HCT116 (cell line): ENCODE results near the gene SHROOM3. TPM values are rescaled to one million over a fixed set of nuclear protein-coding genes. Genes with fewer than 3 reads are reported as not detected.

Experiments
- ATAC-seq: fragments of 200-7000 bp; cut with Tn5 transposase; 2 replicates; pipeline ENCODE4 v1.9.1; 2020; ENCODE audit warnings: mild to moderate bottlenecking, moderate library complexity
- BruUV-seq: library from RNA; stranded (reverse); fragments of 400-500 nt; replicated peaks from 2 replicates; lab custom pipeline; 2021; lab: Mats Ljungman, UMichigan
- CTCF ChIA-PET: fragments of 300-600 bp; sonication (Branson Sonifier 250); formaldehyde crosslinking; loops from one replicate; lab custom pipeline; 2021; ENCODE audit warnings: antibody characterized with exemption; lab: Charles Lee
- POLR2A ChIA-PET: fragments of 300-600, 350-600 bp; sonication (Branson Sonifier 250); formaldehyde crosslinking; loops from one replicate; lab custom pipeline; 2021; ENCODE audit warnings: antibody characterized with exemption; lab: Charles Lee
- RAD21 ChIA-PET, 2 experiments: fragments of 300-600 bp; sonication (Branson Sonifier 250); formaldehyde crosslinking; loops; one replicate each; lab custom pipeline; 2023; ENCODE audit warnings: low total read pairs in 2 of 2; ENCODE audit not compliant: uncharacterized antibody in 2 of 2, unreplicated experiment in 2 of 2, low non-redundant PET in 1 of 2; lab: Charles Lee
- DNase-seq: peaks from one replicate; pipeline ENCODE4 v3.0.0-alpha.2; 2010; ENCODE audit warnings: low read depth, low spot score
- H2AFZ ChIP-seq: fragments of 200-600 bp; shearing (Covaris generic), sonication (generic); 2 replicates; pipeline ENCODE4 v1.6.1; 2017; ENCODE audit warnings: low read depth, mixed run types, mixed read lengths, antibody characterized with exemption, low read length; ENCODE audit not compliant: poor library complexity, severe bottlenecking
- H3K27ac ChIP-seq: 2 replicates; pipeline ENCODE4 v1.5.1; 2012; ENCODE audit warnings: low read depth, low read length
- H3K27me3 ChIP-seq: fragments of 200-600 bp; sonication (generic); 2 replicates; pipeline ENCODE4 v1.6.1; 2016; ENCODE audit warnings: mixed run types, low read length, mixed read lengths; ENCODE audit not compliant: insufficient read depth
- H3K36me3 ChIP-seq, 2 experiments: fragments of 200-500 bp in 1 of 2; fragments of 200-600 bp in 1 of 2; sonication (Bioruptor generic) in 1 of 2; sonication (generic) in 1 of 2; 2 replicates each; pipeline versions ENCODE4 v1.5.1 to v1.6.1; 2014 to 2016; ENCODE audit warnings: low read length in 2 of 2, inconsistent platforms in 1 of 2, mixed read lengths in 1 of 2, mixed run types in 1 of 2; ENCODE audit not compliant: insufficient read depth in 2 of 2, control insufficient read depth in 1 of 2
- H3K4me1 ChIP-seq, 2 experiments: fragments of 200-600 bp in 1 of 2; sonication (generic) in 1 of 2; 2 replicates each; pipeline versions ENCODE4 v1.5.1 to v1.6.1; 2012 to 2017; ENCODE audit warnings: low read length in 2 of 2, inconsistent platforms in 1 of 2, mild to moderate bottlenecking in 1 of 2, mixed read lengths in 1 of 2, mixed run types in 1 of 2, moderate library complexity in 1 of 2; ENCODE audit not compliant: insufficient read depth in 2 of 2, control insufficient read depth in 1 of 2
- H3K4me2 ChIP-seq: fragments of 200-600 bp; sonication (generic); 2 replicates; pipeline ENCODE4 v1.6.1; 2017; ENCODE audit warnings: mixed run types, low read length, mixed read lengths
- H3K4me3 ChIP-seq, 2 experiments: fragments of 200-600 bp in 1 of 2; sonication (generic) in 1 of 2; replicated peaks in 1 of 2; 2 replicates each; pipeline ENCODE4 v1.5.1; 2011 to 2016; ENCODE audit warnings: low read length in 2 of 2, control low read depth in 1 of 2, low read depth in 1 of 2, mild to moderate bottlenecking in 1 of 2, mixed read lengths in 1 of 2, mixed run types in 1 of 2
- H3K79me2 ChIP-seq: fragments of 200-600 bp; sonication (generic); 2 replicates; pipeline ENCODE4 v1.6.1; 2017; ENCODE audit warnings: mild to moderate bottlenecking, mixed run types, low read length, moderate library complexity, mixed read lengths; ENCODE audit not compliant: insufficient read depth
- H3K9ac ChIP-seq: fragments of 200-600 bp; sonication (generic); 2 replicates; pipeline ENCODE4 v1.6.1; 2016; ENCODE audit warnings: low read length, mixed read lengths
- H3K9me2 ChIP-seq: fragments of 200-600 bp; sonication (generic), shearing (Covaris generic); 2 replicates; pipeline ENCODE4 v1.6.1; 2017; ENCODE audit warnings: mixed run types, mild to moderate bottlenecking, moderate library complexity; ENCODE audit not compliant: insufficient read depth
- H3K9me3 ChIP-seq, 2 experiments: fragments of 200-500 bp in 1 of 2; fragments of 200-600 bp in 1 of 2; sonication (Bioruptor generic) in 1 of 2; sonication (generic) in 1 of 2; 2 replicates each; pipeline ENCODE4 v1.6.1; 2014 to 2017; ENCODE audit warnings: low read length in 2 of 2, mixed read lengths in 2 of 2, inconsistent platforms in 1 of 2, low read depth in 1 of 2, mild to moderate bottlenecking in 1 of 2, mixed run types in 1 of 2, moderate library complexity in 1 of 2; ENCODE audit not compliant: control insufficient read depth in 1 of 2, insufficient read depth in 1 of 2
- H4K20me1 ChIP-seq: fragments of 200-600 bp; sonication (generic), shearing (Covaris generic); 2 replicates; pipeline ENCODE4 v1.6.1; 2017; ENCODE audit warnings: mixed run types, mild to moderate bottlenecking, moderate library complexity; ENCODE audit not compliant: insufficient read depth
- CBX3 ChIP-seq: IDR thresholded peaks from 2 replicates; pipeline ENCODE4 v1.6.1; 2012; ENCODE audit warnings: low read depth
- EGR1 ChIP-seq: IDR thresholded peaks from 2 replicates; pipeline ENCODE4 v1.6.1; 2012; ENCODE audit warnings: low read depth
- EZH2 ChIP-seq: fragments of 200-600 bp; sonication (generic); IDR thresholded peaks from 2 replicates; pipeline ENCODE4 v1.6.1; 2017; ENCODE audit warnings: antibody characterized with exemption, mixed run types
- EZH2phosphoT487 ChIP-seq: fragments of 200-600 bp; IDR thresholded peaks from 2 replicates; pipeline ENCODE4 v1.6.1; 2018; ENCODE audit warnings: antibody characterized with exemption, borderline replicate concordance
- FOSL1 ChIP-seq: IDR thresholded peaks from 2 replicates; pipeline ENCODE4 v1.6.1; 2012; ENCODE audit warnings: low read depth
- POLR2AphosphoS5 ChIP-seq: IDR thresholded peaks from 2 replicates; pipeline ENCODE4 v1.6.1; 2011; ENCODE audit warnings: mild to moderate bottlenecking, low read depth, low read length, moderate library complexity
- RAD21 ChIP-seq: IDR thresholded peaks from 2 replicates; pipeline ENCODE4 v1.6.1; 2012; ENCODE audit warnings: low read depth, mild to moderate bottlenecking
- REST ChIP-seq: IDR thresholded peaks from 2 replicates; pipeline ENCODE4 v1.6.1; 2012; ENCODE audit warnings: low read depth
- SIN3A ChIP-seq: IDR thresholded peaks from 2 replicates; pipeline ENCODE4 v1.6.1; 2012; ENCODE audit warnings: low read depth
- SP1 ChIP-seq: IDR thresholded peaks from 2 replicates; pipeline ENCODE4 v1.6.1; 2012; ENCODE audit warnings: low read depth
- TCF7L2 ChIP-seq: IDR thresholded peaks from 2 replicates; pipeline ENCODE4 v1.7.0; 2011; ENCODE audit warnings: borderline replicate concordance, inconsistent platforms; ENCODE audit not compliant: insufficient read depth, insufficient read length; ENCODE audit errors: extremely low read depth
- YY1 ChIP-seq: IDR thresholded peaks from 2 replicates; pipeline ENCODE4 v1.6.1; 2011; ENCODE audit warnings: low read length, low read depth, moderate library complexity, mild to moderate bottlenecking; ENCODE audit not compliant: insufficient replicate concordance; ENCODE audit errors: extremely low read depth
- ZBTB33 ChIP-seq: IDR thresholded peaks from 2 replicates; pipeline ENCODE4 v1.6.1; 2011; ENCODE audit warnings: mild to moderate bottlenecking, low read length, moderate library complexity; ENCODE audit not compliant: insufficient replicate concordance; ENCODE audit errors: extremely low read depth
- ZFX ChIP-seq: fragments of 450-650 bp; IDR thresholded peaks from 2 replicates; pipeline ENCODE4 v1.6.1; 2017
- intact Hi-C: fragments of 100-400 bp; cut with micrococcal nuclease; formaldehyde crosslinking; loops from 2 replicates; pipeline ENCODE4 v1.10.0; 2022
- total RNA-seq: library from RNA; stranded (reverse); gene quantifications from one replicate; pipeline ENCODE4 v1.2.1, GENCODE V29; 2021; ENCODE audit not compliant: unreplicated experiment

Gene SHROOM3
- total RNA-seq, 1 experiment from 2014 or later, result 22.5 TPM

DNA sequence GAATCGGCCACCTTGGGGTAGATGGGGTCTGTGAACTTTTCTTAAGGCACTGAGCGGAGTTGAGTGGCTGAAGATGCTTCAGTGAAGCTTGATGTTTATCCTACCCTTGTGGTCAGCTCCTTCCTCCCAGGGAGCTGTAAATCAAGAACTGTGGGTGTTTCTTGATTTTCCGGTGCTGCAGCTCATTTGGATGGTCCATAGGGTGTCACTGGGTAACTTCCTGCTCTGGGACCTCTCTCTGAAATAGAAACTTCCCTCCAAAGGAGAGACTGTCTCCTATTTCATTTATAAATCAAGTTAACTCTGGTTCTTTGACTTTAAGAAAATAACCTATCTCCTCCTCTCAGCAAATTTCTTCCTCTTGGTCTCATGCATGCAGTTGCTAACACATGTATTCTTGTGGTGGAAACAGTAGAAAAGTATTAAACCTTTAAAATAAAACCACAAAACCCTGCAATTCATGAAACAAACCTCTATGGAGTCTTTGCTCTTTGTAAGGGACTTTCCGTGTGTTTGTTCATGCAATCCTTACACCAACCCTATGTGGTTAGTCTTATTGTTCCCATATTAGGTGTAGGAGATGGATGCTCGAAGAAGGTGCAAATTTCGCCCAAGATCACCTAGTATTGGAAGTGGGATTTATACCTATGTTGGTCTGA is 110.3 kb downstream of the SHROOM3 start:
- H3K4me2 ChIP-seq, result no peak overlapping the region
- H2AFZ ChIP-seq, result no peak overlapping the region
- no peak overlapping the region for H3K4me3 ChIP-seq
- H4K20me1 ChIP-seq, result no peaks in the 10 kb centered on the region
- no peaks in the 10 kb centered on the region for H3K9me2 ChIP-seq
- no peaks in the 10 kb centered on the region for H3K36me3 ChIP-seq
- no peaks in the 10 kb centered on the region for H3K9me3 ChIP-seq
- BruUV-seq, result no TSS peak
- no peak overlapping the region for H3K9ac ChIP-seq
- DNase-seq (no peak), ATAC-seq (no peak)
- intact Hi-C loops, result no loop called here
- ChIA-PET RAD21 (no interaction called here), POLR2A (no interaction called here), CTCF (no interaction called here)
- TF ChIP-seq RAD21, result no peak
- TF ChIP-seq YY1, result no peak
- TF ChIP-seq CBX3, result no peak
- TF ChIP-seq EGR1, result no peak
- H3K27ac ChIP-seq, result no peak overlapping the region
- no peaks in the 10 kb centered on the region for H3K79me2 ChIP-seq
- peaks cover 0 to 9% of the 10 kb centered on the region in 2 experiments; a peak in 1 of 4 replicates for H3K4me1 ChIP-seq
- H3K27me3 ChIP-seq, result no peaks in the 10 kb centered on the region

DNA sequence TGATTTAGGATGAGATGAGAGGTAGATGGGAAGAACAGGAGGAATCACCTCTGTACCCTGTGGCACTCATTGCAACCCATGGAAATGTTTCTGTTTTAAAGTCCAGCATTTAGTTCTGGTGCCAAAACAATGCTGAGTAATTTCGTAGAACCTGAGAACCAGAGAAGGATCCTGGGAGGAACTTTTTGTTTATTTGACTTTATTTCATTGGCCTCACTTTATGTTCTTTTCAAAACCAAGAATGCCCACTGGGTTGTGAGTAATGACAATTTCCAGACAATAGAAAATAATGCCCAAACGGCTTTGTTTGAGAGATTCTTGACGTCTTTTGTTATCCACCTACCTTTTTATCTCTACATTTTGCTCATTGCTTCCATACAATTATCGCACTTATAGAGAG is 111.3 kb downstream of the SHROOM3 start:
- Histone ChIP-seq H3K27ac (no peak overlapping the region), H3K9me2 (no peaks in the 10 kb centered on the region), H3K4me2 (peak overlapping the region; percentile 4; the same call in 1 of the 2 replicates), H3K36me3 (no peaks in the 10 kb centered on the region), H4K20me1 (no peaks in the 10 kb centered on the region), H3K4me3 (no peak overlapping the region), H2AFZ (no peak overlapping the region), H3K9ac (no peak overlapping the region), H3K79me2 (no peaks in the 10 kb centered on the region), H3K9me3 (no peaks in the 10 kb centered on the region), H3K27me3 (no peaks in the 10 kb centered on the region), H3K4me1 (peaks cover 0 to 9% of the 10 kb centered on the region in 2 experiments; a peak in 1 of 4 replicates)
- ChIA-PET RAD21 (no interaction called here), POLR2A (no interaction called here), CTCF (no interaction called here)
- BruUV-seq, result no TSS peak
- intact Hi-C loops, result no loop called here
- TF ChIP-seq ZFX (no peak), EZH2phosphoT487 (no peak), YY1 (no peak), POLR2AphosphoS5 (no peak), EZH2 (no peak), SP1 (no peak), FOSL1 (no peak), REST (no peak), CBX3 (no peak), ZBTB33 (no peak), SIN3A (no peak), TCF7L2 (no peak)
- DNase-seq, result no peak
- ATAC-seq, result no peak
